Bronchial epithelial cell (primary cell): ENCODE data around the gene ZNF592. TPM values are rescaled to one million over a fixed set of nuclear protein-coding genes. Genes with fewer than 3 reads are reported as not detected.
A peak's percentile ranks its signal among the peaks of the same experiment; 100 is the strongest.

ENCODE experiments used
- DNase-seq: peaks from one replicate; pipeline ENCODE4 v3.0.0-alpha.2; 2010; ENCODE audit warnings: low read depth
- FAIRE-seq: peaks from 2 replicates; lab custom pipeline; 2011; peaks lifted over from hg19 to GRCh38; lab: Jason Lieb, UNC
- H3K27me3 ChIP-seq: 2 replicates; pipeline ENCODE4 v1.5.1; 2011; ENCODE audit warnings: low read length; ENCODE audit not compliant: control insufficient read depth, insufficient read depth
- H3K36me3 ChIP-seq: 2 replicates; pipeline ENCODE4 v1.5.1; 2011; ENCODE audit warnings: low read length; ENCODE audit not compliant: control insufficient read depth, insufficient read depth
- H3K4me3 ChIP-seq: 2 replicates; pipeline ENCODE4 v1.5.1; 2011; ENCODE audit warnings: mild to moderate bottlenecking, low read depth, low read length, control low read depth
- total RNA-seq: library from RNA; depleted of rRNA; stranded (reverse); fragments of >200 nt; gene quantifications from 2 replicates; pipeline ENCODE4 v1.2.1, GENCODE V29; 2014
- TF ChIP-seq, protein P1 (sequence below): IDR thresholded peaks from 2 replicates; pipeline ENCODE4 v1.5.1; 2011; ENCODE audit warnings: mild to moderate bottlenecking, moderate library complexity, low read length, control low read depth, inconsistent platforms; ENCODE audit not compliant: insufficient read depth, severe bottlenecking

ZNF592 gene
- total RNA-seq, 1 donor from 2014 or later = 2.6 TPM

- FAIRE-seq (no peak), DNase-seq (no peak)
- no peaks in the 10 kb centered on the region for H3K36me3 ChIP-seq
- TF ChIP-seq, protein P1, sequence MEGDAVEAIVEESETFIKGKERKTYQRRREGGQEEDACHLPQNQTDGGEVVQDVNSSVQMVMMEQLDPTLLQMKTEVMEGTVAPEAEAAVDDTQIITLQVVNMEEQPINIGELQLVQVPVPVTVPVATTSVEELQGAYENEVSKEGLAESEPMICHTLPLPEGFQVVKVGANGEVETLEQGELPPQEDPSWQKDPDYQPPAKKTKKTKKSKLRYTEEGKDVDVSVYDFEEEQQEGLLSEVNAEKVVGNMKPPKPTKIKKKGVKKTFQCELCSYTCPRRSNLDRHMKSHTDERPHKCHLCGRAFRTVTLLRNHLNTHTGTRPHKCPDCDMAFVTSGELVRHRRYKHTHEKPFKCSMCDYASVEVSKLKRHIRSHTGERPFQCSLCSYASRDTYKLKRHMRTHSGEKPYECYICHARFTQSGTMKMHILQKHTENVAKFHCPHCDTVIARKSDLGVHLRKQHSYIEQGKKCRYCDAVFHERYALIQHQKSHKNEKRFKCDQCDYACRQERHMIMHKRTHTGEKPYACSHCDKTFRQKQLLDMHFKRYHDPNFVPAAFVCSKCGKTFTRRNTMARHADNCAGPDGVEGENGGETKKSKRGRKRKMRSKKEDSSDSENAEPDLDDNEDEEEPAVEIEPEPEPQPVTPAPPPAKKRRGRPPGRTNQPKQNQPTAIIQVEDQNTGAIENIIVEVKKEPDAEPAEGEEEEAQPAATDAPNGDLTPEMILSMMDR = no peak
- no peaks in the 10 kb centered on the region for H3K27me3 ChIP-seq
- H3K4me3 ChIP-seq = no peak overlapping the region
Observed at GRCh38 chr15:84824260-84825007, 76.0 kb downstream of the ZNF592 start.

- FAIRE-seq = no peak
- TF ChIP-seq, protein P1 = peak; percentile 69
- Histone ChIP-seq H3K36me3 (no peaks in the 10 kb centered on the region), H3K4me3 (no peak overlapping the region), H3K27me3 (no peaks in the 10 kb centered on the region)
- DNase-seq = peak; percentile 18
Observed at GRCh38 chr15:84826369-84826823, 78.0 kb downstream of the ZNF592 start.

DNA sequence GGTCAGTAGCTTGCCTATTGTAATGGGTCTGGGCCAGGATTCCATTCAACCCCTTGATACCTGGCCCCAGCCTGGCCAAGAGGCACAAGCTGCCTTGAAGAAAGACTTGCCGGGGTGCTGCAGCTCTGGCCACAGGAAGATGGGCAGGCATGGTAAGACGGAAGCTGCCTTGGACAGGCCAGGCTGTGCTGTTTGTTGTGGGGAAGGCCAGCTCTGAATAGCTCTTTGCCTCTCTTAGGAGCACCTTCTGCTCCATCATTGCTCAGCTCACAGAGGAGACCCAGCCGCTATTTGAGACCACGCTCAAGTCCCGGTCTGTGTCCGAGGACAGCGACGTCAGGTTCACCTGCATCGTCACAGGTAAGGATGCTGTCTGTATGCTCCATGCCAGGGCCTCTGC, 78.9 kb downstream of the ZNF592 start:
- no peak overlapping the region for H3K4me3 ChIP-seq
- no peaks in the 10 kb centered on the region for H3K27me3 ChIP-seq
- FAIRE-seq = no peak
- DNase-seq = no peak
- H3K36me3 ChIP-seq = no peaks in the 10 kb centered on the region
- TF ChIP-seq, protein P1 = no peak

GRCh38 chr15:84828086-84828908, 79.9 kb downstream of the ZNF592 start:
- Histone ChIP-seq H3K27me3 (no peaks in the 10 kb centered on the region), H3K36me3 (no peaks in the 10 kb centered on the region), H3K4me3 (no peak overlapping the region)
- TF ChIP-seq, protein P1 = no peak
- FAIRE-seq (no peak), DNase-seq (no peak)

- Histone ChIP-seq H3K36me3 (no peaks in the 10 kb centered on the region), H3K27me3 (no peaks in the 10 kb centered on the region), H3K4me3 (no peak overlapping the region)
- DNase-seq (no peak), FAIRE-seq (no peak)
- TF ChIP-seq, protein P1 = no peak
Observed at GRCh38 chr15:84829428-84829827, 81.0 kb downstream of the ZNF592 start.
